ENCODE measurements around the gene PCDHGC3.

GRCh38 chr5:141518618-141519015 lies 42.9 kb downstream of the PCDHGC3 start:
- TF ChIP-seq CTCF (tag by site-specific recombination; IDR thresholded peaks at IDR 0.05) (no peak), ZNF121 (tag by site-specific recombination; IDR thresholded peaks at IDR 0.05) (no peak), ZNF621 (tag by site-specific recombination; IDR thresholded peaks at IDR 0.05) (no peak), ZNF394 (tag by site-specific recombination; IDR thresholded peaks at IDR 0.05; ENCODE audit: borderline replicate concordance) (no peak), ZNF596 (tag by site-specific recombination; IDR thresholded peaks at IDR 0.05) (no peak), ZNF549 (tag by site-specific recombination; IDR thresholded peaks at IDR 0.05) (no peak), SETDB1 (IDR thresholded peaks at IDR 0.05; ENCODE audit: insufficient read length, low read length) (no peak), ZNF280D (tag by site-specific recombination; IDR thresholded peaks at IDR 0.05) (no peak), IKZF3 (tag by site-specific recombination; IDR thresholded peaks at IDR 0.05) (no peak)

Data from HEK293 (cell line).